Thyroid gland (tissue), 4 donors: ENCODE measurements around the gene ITPR2.

Source experiments
- CTCF ChIP-seq, 6 experiments: fragments of 200-600 bp in 3 of 6; fragments of 450-650 bp in 3 of 6; sonication (generic) in 3 of 6; IDR thresholded peaks; one replicate each; pipeline ENCODE4 v1.5.1; 2016 to 2019; ENCODE audit warnings: antibody characterized with exemption in 6 of 6, mild to moderate bottlenecking in 2 of 6, inconsistent platforms in 1 of 6, moderate library complexity in 1 of 6
- POLR2A ChIP-seq, 2 donors: fragments of 450-650 bp; IDR thresholded peaks; one replicate each; pipeline ENCODE4 v1.6.1; 2017; ENCODE audit warnings: antibody characterized with exemption in 2 of 2, mild to moderate bottlenecking in 2 of 2, moderate library complexity in 1 of 2

GRCh38 chr12:26389343-26389742 is 443.7 kb downstream of the ITPR2 start:
- TF ChIP-seq CTCF (IDR thresholded peaks at IDR 0.05) (no peak), POLR2A (IDR thresholded peaks at IDR 0.05) (no peak)
